Omental fat pad (tissue), 4 donors: ENCODE data around the gene NSMCE1. TPM values are rescaled to one million over a fixed set of nuclear protein-coding genes. Genes with fewer than 3 reads are reported as not detected.
"Not testable (repeated sequence)": the region's sequence is repeated elsewhere in the genome, so short reads cannot be mapped to it uniquely, and the experiment has no call there.

Experiments
- ATAC-seq: fragments of 150-250 bp; one replicate; pipeline ENCODE4 v1.9.1; 2016; ENCODE audit warnings: mild to moderate bottlenecking, moderate library complexity; ENCODE audit not compliant: low FRiP score
- DNase-seq: peaks from one replicate; pipeline ENCODE4 v3.0.0-alpha.2; 2019; ENCODE audit warnings: low spot score
- CTCF ChIP-seq, 3 donors: fragments of 450-650 bp; IDR thresholded peaks; one replicate each; pipeline ENCODE4 v1.5.1; 2016 to 2017; ENCODE audit warnings: antibody characterized with exemption in 3 of 3, mild to moderate bottlenecking in 3 of 3, moderate library complexity in 2 of 3
- total RNA-seq, 4 donors: library from RNA; depleted of rRNA; stranded (reverse); fragments of >200 nt; gene quantifications; one replicate each; pipeline ENCODE4 v1.1.0, GENCODE V29; 2016

Gene NSMCE1
- total RNA-seq, 4 donors from 2014 or later: 30.3 to 53.0 (median 43.9) TPM

GRCh38 chr16:27281243-27281642 lies 12.7 kb upstream of the NSMCE1 start:
- TF ChIP-seq CTCF (IDR thresholded peaks at IDR 0.05): no peak
- DNase-seq (no peak), ATAC-seq (no peak)

GRCh38 chr16:27275394-27275793 lies 6.8 kb upstream of the NSMCE1 start:
- ATAC-seq (no peak), DNase-seq (no peak)
- TF ChIP-seq CTCF (IDR thresholded peaks at IDR 0.05): no peak

- not testable (repeated sequence) for ATAC-seq
These were observed 5.9 kb upstream of the NSMCE1 start for GRCh38 chr16:27274424-27274874.

GRCh38 chr16:27273670-27274423 lies 5.3 kb upstream of the NSMCE1 start:
- TF ChIP-seq CTCF (IDR thresholded peaks at IDR 0.05): no peak
- DNase-seq (no peak), ATAC-seq (no peak)

More at GRCh38 chr16:27274424-27274874, 5.9 kb upstream of the NSMCE1 start:
- DNase-seq: not testable (repeated sequence)

- ATAC-seq (no peak), DNase-seq (no peak)
- TF ChIP-seq CTCF (IDR thresholded peaks at IDR 0.05): no peak
These were observed 4.7 kb upstream of the NSMCE1 start for GRCh38 chr16:27273330-27273669.

GRCh38 chr16:27272697-27273096 lies 4.1 kb upstream of the NSMCE1 start:
- not testable (repeated sequence) for DNase-seq, ATAC-seq

- DNase-seq (no peak), ATAC-seq (no peak)
- TF ChIP-seq CTCF (IDR thresholded peaks at IDR 0.05): no peak
These were observed 3.5 kb upstream of the NSMCE1 start for GRCh38 chr16:27272076-27272475.

GRCh38 chr16:27270349-27270748 lies 1.8 kb upstream of the NSMCE1 start:
- no peak for ATAC-seq
- DNase-seq: no peak
- no peak for TF ChIP-seq CTCF (IDR thresholded peaks at IDR 0.05)
